ENCODE data around the gene KLHL29. TPM values are rescaled to one million over a fixed set of nuclear protein-coding genes. Genes with fewer than 3 reads are reported as not detected.

KLHL29 gene
- total RNA-seq, 1 donor from 2014 or later: 8.4 TPM

GRCh38 chr2:23599667-23600066 lies 214.7 kb downstream of the KLHL29 start:
- DNase-seq (ENCODE audit: low read depth, low spot score): no peak
- no peak overlapping the region for H3K27ac Mint-ChIP-seq (ENCODE audit: unreplicated experiment)
- no peaks in the 10 kb centered on the region for H3K27me3 Mint-ChIP-seq (ENCODE audit: low read depth)
- H3K36me3 Mint-ChIP-seq (ENCODE audit: low read depth): no peaks in the 10 kb centered on the region
- no peak overlapping the region for H3K4me3 Mint-ChIP-seq
- TF ChIP-seq CTCF (conservative IDR thresholded peaks at IDR 0.05): no peak
- H3K4me1 Mint-ChIP-seq: peaks cover 44% of the 10 kb centered on the region
- no peaks in the 10 kb centered on the region for H3K9me3 Mint-ChIP-seq

GRCh38 chr2:23600346-23600745 lies 215.4 kb downstream of the KLHL29 start:
- Mint-ChIP-seq H3K36me3 (ENCODE audit: low read depth) (no peaks in the 10 kb centered on the region), H3K4me1 (peaks cover 37% of the 10 kb centered on the region), H3K9me3 (no peaks in the 10 kb centered on the region), H3K27me3 (ENCODE audit: low read depth) (no peaks in the 10 kb centered on the region), H3K4me3 (no peak overlapping the region), H3K27ac (ENCODE audit: unreplicated experiment) (no peak overlapping the region)
- no peak for TF ChIP-seq CTCF (conservative IDR thresholded peaks at IDR 0.05)
- DNase-seq (ENCODE audit: low read depth, low spot score): no peak

GRCh38 chr2:23601301-23601965 lies 216.5 kb downstream of the KLHL29 start:
- H3K27ac Mint-ChIP-seq (ENCODE audit: unreplicated experiment): no peak overlapping the region
- H3K27me3 Mint-ChIP-seq (ENCODE audit: low read depth): no peaks in the 10 kb centered on the region
- H3K9me3 Mint-ChIP-seq: peaks cover 2% of the 10 kb centered on the region
- no peak for TF ChIP-seq CTCF (conservative IDR thresholded peaks at IDR 0.05)
- H3K36me3 Mint-ChIP-seq (ENCODE audit: low read depth): peaks cover 2% of the 10 kb centered on the region
- no peak overlapping the region for H3K4me3 Mint-ChIP-seq
- peaks cover 30% of the 10 kb centered on the region for H3K4me1 Mint-ChIP-seq
- no peak for DNase-seq (ENCODE audit: low read depth, low spot score)

- TF ChIP-seq CTCF (conservative IDR thresholded peaks at IDR 0.05): no peak
- Mint-ChIP-seq H3K36me3 (ENCODE audit: low read depth) (peaks cover 2% of the 10 kb centered on the region), H3K4me1 (peaks cover 25% of the 10 kb centered on the region), H3K9me3 (peaks cover 2% of the 10 kb centered on the region), H3K27ac (ENCODE audit: unreplicated experiment) (peak overlapping the region; percentile 86), H3K4me3 (no peak overlapping the region), H3K27me3 (ENCODE audit: low read depth) (no peaks in the 10 kb centered on the region)
- no peak for DNase-seq (ENCODE audit: low read depth, low spot score)
Observed at GRCh38 chr2:23602116-23602515, 217.1 kb downstream of the KLHL29 start.

GRCh38 chr2:23603156-23603555 lies 218.2 kb downstream of the KLHL29 start:
- no peak for DNase-seq (ENCODE audit: low read depth, low spot score)
- H3K4me1 Mint-ChIP-seq: peaks cover 27% of the 10 kb centered on the region
- H3K27ac Mint-ChIP-seq (ENCODE audit: unreplicated experiment): no peak overlapping the region
- TF ChIP-seq CTCF (conservative IDR thresholded peaks at IDR 0.05): no peak
- H3K36me3 Mint-ChIP-seq (ENCODE audit: low read depth): peaks cover 2% of the 10 kb centered on the region
- peaks cover 2% of the 10 kb centered on the region for H3K9me3 Mint-ChIP-seq
- H3K27me3 Mint-ChIP-seq (ENCODE audit: low read depth): no peaks in the 10 kb centered on the region
- H3K4me3 Mint-ChIP-seq: no peak overlapping the region
